Neutrophil (primary cell): Measurements from ENCODE around the gene CARD19.

ENCODE experiments used
- H3K27ac ChIP-seq: fragments of 200-600 bp; sonication (generic); 2 replicates; pipeline ENCODE4 v1.5.1; 2016; ENCODE audit warnings: mild to moderate bottlenecking, moderate library complexity
- H3K27me3 ChIP-seq: fragments of 200-600 bp; sonication (generic); 2 replicates; pipeline ENCODE4 v1.6.0; 2016; ENCODE audit warnings: mild to moderate bottlenecking
- H3K36me3 ChIP-seq: fragments of 200-600 bp; sonication (generic); 2 replicates; pipeline ENCODE4 v1.5.1; 2017
- H3K4me1 ChIP-seq, 2 experiments: fragments of 200-600 bp in 1 of 2; sonication (generic) in 1 of 2; 1 replicate in 1 of 2; 2 replicates in 1 of 2; pipeline versions ENCODE4 v1.5.1 to v1.6.1; 2013 to 2016; ENCODE audit warnings: low read depth in 1 of 2, low read length in 1 of 2, mild to moderate bottlenecking in 1 of 2, moderate library complexity in 1 of 2; ENCODE audit not compliant: control insufficient read depth in 1 of 2, insufficient read depth in 1 of 2
- H3K4me3 ChIP-seq, 2 experiments: fragments of 200-600 bp in 1 of 2; sonication (generic) in 1 of 2; 1 replicate in 1 of 2; 2 replicates in 1 of 2; pipeline ENCODE4 v1.5.1; 2013 to 2016; ENCODE audit warnings: low read depth in 1 of 2, low read length in 1 of 2, mild to moderate bottlenecking in 1 of 2, moderate library complexity in 1 of 2
- H3K9me3 ChIP-seq: fragments of 200-600 bp; sonication (generic); 2 replicates; pipeline ENCODE4 v1.5.1; 2016
- CTCF ChIP-seq: fragments of 200-600 bp; sonication (generic); IDR thresholded peaks from 2 replicates; pipeline ENCODE4 v1.5.1; 2016; ENCODE audit warnings: antibody characterized with exemption

The CARD19 gene

GRCh38 chr9:93147632-93148031 lies 51.6 kb downstream of the CARD19 start:
- Histone ChIP-seq H3K4me3 (no peak overlapping the region), H3K27me3 (peaks cover 10% of the 10 kb centered on the region), H3K27ac (no peak overlapping the region), H3K9me3 (no peaks in the 10 kb centered on the region), H3K36me3 (no peaks in the 10 kb centered on the region), H3K4me1 (peaks cover 6 to 11% of the 10 kb centered on the region in 2 experiments)
- no peak for TF ChIP-seq CTCF

- Histone ChIP-seq H3K4me3 (no peak overlapping the region), H3K9me3 (no peaks in the 10 kb centered on the region), H3K36me3 (no peaks in the 10 kb centered on the region), H3K27ac (no peak overlapping the region), H3K4me1 (peaks cover 6 to 7% of the 10 kb centered on the region in 2 experiments), H3K27me3 (peaks cover 10% of the 10 kb centered on the region)
- TF ChIP-seq CTCF: no peak
These were observed 52.7 kb downstream of the CARD19 start for GRCh38 chr9:93148721-93149120.

- H3K27ac ChIP-seq: no peak overlapping the region
- H3K4me1 ChIP-seq: peaks cover 0 to under 1% of the 10 kb centered on the region in 2 experiments
These were observed 53.3 kb downstream of the CARD19 start for GRCh38 chr9:93149361-93149760.

GRCh38 chr9:93151097-93151784 lies 55.2 kb downstream of the CARD19 start:
- Histone ChIP-seq H3K4me1 (no peaks in the 10 kb centered on the region), H3K4me3 (no peak overlapping the region), H3K36me3 (no peaks in the 10 kb centered on the region), H3K27ac (no peak overlapping the region), H3K9me3 (no peaks in the 10 kb centered on the region), H3K27me3 (no peaks in the 10 kb centered on the region)
- no peak for TF ChIP-seq CTCF

More at GRCh38 chr9:93149361-93149760, 53.3 kb downstream of the CARD19 start:
- Histone ChIP-seq H3K9me3 (no peaks in the 10 kb centered on the region), H3K36me3 (no peaks in the 10 kb centered on the region), H3K27me3 (peaks cover 3% of the 10 kb centered on the region), H3K4me3 (no peak overlapping the region)
- TF ChIP-seq CTCF: no peak

- no peak overlapping the region for H3K4me3 ChIP-seq
- H3K27me3 ChIP-seq: no peaks in the 10 kb centered on the region
- H3K36me3 ChIP-seq: no peaks in the 10 kb centered on the region
- peaks cover 0 to 2% of the 10 kb centered on the region in 2 experiments for H3K4me1 ChIP-seq
- peak; percentile 71 for TF ChIP-seq CTCF
- no peaks in the 10 kb centered on the region for H3K9me3 ChIP-seq
- peak overlapping the region; percentile 23 for H3K27ac ChIP-seq
These were observed 58.4 kb downstream of the CARD19 start for GRCh38 chr9:93154293-93154903.
